Measurements from ENCODE around the gene TEKT3.

The TEKT3 gene

GRCh38 chr17:15293558-15293957 is 47.8 kb downstream of the TEKT3 start:
- DNase-seq (ENCODE audit: low read depth in 2 of 2): no peak

- no peak for DNase-seq (ENCODE audit: low read depth in 2 of 2)
Observed at GRCh38 chr17:15291674-15292361, 49.6 kb downstream of the TEKT3 start.

GRCh38 chr17:15290605-15291004 is 50.8 kb downstream of the TEKT3 start:
- no peak for DNase-seq (ENCODE audit: low read depth in 2 of 2)

- DNase-seq (ENCODE audit: low read depth in 2 of 2): no peak
Observed at GRCh38 chr17:15289285-15290183, 51.9 kb downstream of the TEKT3 start.

- DNase-seq (ENCODE audit: low read depth in 2 of 2): no peak
Observed at GRCh38 chr17:15288859-15289258, 52.5 kb downstream of the TEKT3 start.

GRCh38 chr17:15287538-15288267 is 53.7 kb downstream of the TEKT3 start:
- no peak for DNase-seq (ENCODE audit: low read depth in 2 of 2)

- no peak for DNase-seq (ENCODE audit: low read depth in 2 of 2)
Observed at GRCh38 chr17:15285466-15285865, 55.9 kb downstream of the TEKT3 start.

GRCh38 chr17:15284537-15284936 is 56.9 kb downstream of the TEKT3 start:
- no peak for DNase-seq (ENCODE audit: low read depth in 2 of 2)

- DNase-seq (ENCODE audit: low read depth in 2 of 2): no peak
Observed at GRCh38 chr17:15284107-15284506, 57.3 kb downstream of the TEKT3 start.

- DNase-seq (ENCODE audit: low read depth in 2 of 2): no peak
Observed at GRCh38 chr17:15281909-15282308, 59.5 kb downstream of the TEKT3 start.

- peak; percentile 53 to 62 for DNase-seq (ENCODE audit: low read depth in 2 of 2)
Observed at GRCh38 chr17:15278924-15279477, 62.4 kb downstream of the TEKT3 start.

GRCh38 chr17:15278380-15278779 is 63.0 kb downstream of the TEKT3 start:
- DNase-seq (ENCODE audit: low read depth in 2 of 2): no peak

- no peak for DNase-seq (ENCODE audit: low read depth in 2 of 2)
Observed at GRCh38 chr17:15274017-15274416, 67.4 kb downstream of the TEKT3 start.

- DNase-seq (ENCODE audit: low read depth in 2 of 2): no peak
Observed at GRCh38 chr17:15273141-15273793, 68.1 kb downstream of the TEKT3 start.

GRCh38 chr17:15271741-15272140 is 69.7 kb downstream of the TEKT3 start:
- DNase-seq (ENCODE audit: low read depth in 2 of 2): no peak

GRCh38 chr17:15270628-15271381 is 70.6 kb downstream of the TEKT3 start:
- DNase-seq (ENCODE audit: low read depth in 2 of 2): no peak

GRCh38 chr17:15269780-15270089 is 71.7 kb downstream of the TEKT3 start:
- no peak for DNase-seq (ENCODE audit: low read depth in 2 of 2)

GRCh38 chr17:15269087-15269779 is 72.2 kb downstream of the TEKT3 start:
- no peak for DNase-seq (ENCODE audit: low read depth in 2 of 2)

- no peak for DNase-seq (ENCODE audit: low read depth in 2 of 2)
Observed at GRCh38 chr17:15268461-15268860, 72.9 kb downstream of the TEKT3 start.

- DNase-seq (ENCODE audit: low read depth in 2 of 2): no peak
Observed at GRCh38 chr17:15267996-15268395, 73.4 kb downstream of the TEKT3 start.
